Fibroblast of lung (primary cell): ENCODE data around the gene RGS17.

ENCODE experiments used
- EZH2 ChIP-seq: IDR thresholded peaks from 2 replicates; pipeline ENCODE4 v1.5.1; 2012; ENCODE audit warnings: low read length, control low read depth, mild to moderate bottlenecking; ENCODE audit errors: missing control alignments
- TF ChIP-seq, protein P1 (sequence below), 2 donors: IDR thresholded peaks in 1 of 2; conservative IDR thresholded peaks in 1 of 2; 1 replicate in 1 of 2; 2 replicates in 1 of 2; pipeline ENCODE4 v1.5.1; 2011 to 2012; ENCODE audit warnings: low read length in 2 of 2, control low read depth in 1 of 2, inconsistent platforms in 1 of 2, low read depth in 1 of 2, mild to moderate bottlenecking in 1 of 2

DNA sequence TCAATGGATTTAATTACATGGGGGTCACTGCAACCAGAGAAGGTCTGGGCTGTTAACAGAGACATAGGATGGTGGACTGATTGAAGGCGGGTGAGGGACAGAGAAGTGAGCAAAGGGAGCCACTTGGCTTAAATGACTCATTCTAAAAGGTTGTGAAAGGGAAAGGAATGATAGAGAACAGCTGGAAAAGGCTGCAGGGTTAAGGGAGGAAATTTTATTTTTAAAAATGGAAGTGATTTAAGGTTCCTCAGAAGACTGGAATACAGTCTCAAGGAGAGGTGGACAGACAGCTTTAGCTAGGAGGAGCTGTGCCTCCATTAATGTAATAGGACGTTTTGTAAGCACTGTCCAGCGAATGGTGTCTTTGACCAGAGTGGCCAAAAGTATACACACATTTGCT, 46.7 kb downstream of the RGS17 start:
- TF ChIP-seq, protein P1, sequence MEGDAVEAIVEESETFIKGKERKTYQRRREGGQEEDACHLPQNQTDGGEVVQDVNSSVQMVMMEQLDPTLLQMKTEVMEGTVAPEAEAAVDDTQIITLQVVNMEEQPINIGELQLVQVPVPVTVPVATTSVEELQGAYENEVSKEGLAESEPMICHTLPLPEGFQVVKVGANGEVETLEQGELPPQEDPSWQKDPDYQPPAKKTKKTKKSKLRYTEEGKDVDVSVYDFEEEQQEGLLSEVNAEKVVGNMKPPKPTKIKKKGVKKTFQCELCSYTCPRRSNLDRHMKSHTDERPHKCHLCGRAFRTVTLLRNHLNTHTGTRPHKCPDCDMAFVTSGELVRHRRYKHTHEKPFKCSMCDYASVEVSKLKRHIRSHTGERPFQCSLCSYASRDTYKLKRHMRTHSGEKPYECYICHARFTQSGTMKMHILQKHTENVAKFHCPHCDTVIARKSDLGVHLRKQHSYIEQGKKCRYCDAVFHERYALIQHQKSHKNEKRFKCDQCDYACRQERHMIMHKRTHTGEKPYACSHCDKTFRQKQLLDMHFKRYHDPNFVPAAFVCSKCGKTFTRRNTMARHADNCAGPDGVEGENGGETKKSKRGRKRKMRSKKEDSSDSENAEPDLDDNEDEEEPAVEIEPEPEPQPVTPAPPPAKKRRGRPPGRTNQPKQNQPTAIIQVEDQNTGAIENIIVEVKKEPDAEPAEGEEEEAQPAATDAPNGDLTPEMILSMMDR (conservative IDR thresholded peaks at IDR 0.05 in 1 of 2, IDR thresholded peaks at IDR 0.05 in 1 of 2; ENCODE audit: low read depth in 1 of 2, low read length in 2 of 2), result peak in 1 of 2 donors; percentile 12
- no peak for TF ChIP-seq EZH2
